ENCODE results near the gene CDRT4.

CDRT4 gene

DNA sequence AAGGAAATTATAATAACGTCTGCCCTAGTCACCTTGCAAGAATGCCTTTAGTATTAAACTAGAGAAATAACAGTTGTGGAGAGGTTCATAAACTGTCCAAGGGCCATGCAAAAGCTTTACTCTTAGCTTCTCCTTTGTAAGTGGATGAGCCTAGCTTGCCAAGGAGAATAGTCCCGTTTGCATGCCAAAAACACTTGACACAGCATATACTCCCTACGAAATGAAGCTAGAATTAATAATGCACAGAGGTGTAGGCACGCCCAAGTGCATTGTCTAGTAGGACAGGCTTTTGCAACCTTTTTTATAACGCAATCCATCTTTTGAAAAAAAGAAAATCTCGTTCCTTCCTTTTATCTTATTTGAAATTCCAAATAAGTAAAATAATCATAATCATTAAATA lies 12.8 kb upstream of the CDRT4 start:
- no peak for DNase-seq
- H3K27me3 ChIP-seq (ENCODE audit: insufficient read depth, low read length, poor library complexity), result no peaks in the 10 kb centered on the region
- no peaks in the 10 kb centered on the region for H3K79me2 ChIP-seq (ENCODE audit: insufficient read depth, low read length)
- no peak overlapping the region for H2AFZ ChIP-seq (ENCODE audit: low read depth, low read length)
- no peaks in the 10 kb centered on the region for H3K36me3 ChIP-seq (ENCODE audit: insufficient read depth, low read length)
- TF ChIP-seq EZH2 (IDR thresholded peaks at IDR 0.05; ENCODE audit: borderline replicate concordance, low read depth, low read length, severe bottlenecking), result no peak
- TF ChIP-seq, protein P1, sequence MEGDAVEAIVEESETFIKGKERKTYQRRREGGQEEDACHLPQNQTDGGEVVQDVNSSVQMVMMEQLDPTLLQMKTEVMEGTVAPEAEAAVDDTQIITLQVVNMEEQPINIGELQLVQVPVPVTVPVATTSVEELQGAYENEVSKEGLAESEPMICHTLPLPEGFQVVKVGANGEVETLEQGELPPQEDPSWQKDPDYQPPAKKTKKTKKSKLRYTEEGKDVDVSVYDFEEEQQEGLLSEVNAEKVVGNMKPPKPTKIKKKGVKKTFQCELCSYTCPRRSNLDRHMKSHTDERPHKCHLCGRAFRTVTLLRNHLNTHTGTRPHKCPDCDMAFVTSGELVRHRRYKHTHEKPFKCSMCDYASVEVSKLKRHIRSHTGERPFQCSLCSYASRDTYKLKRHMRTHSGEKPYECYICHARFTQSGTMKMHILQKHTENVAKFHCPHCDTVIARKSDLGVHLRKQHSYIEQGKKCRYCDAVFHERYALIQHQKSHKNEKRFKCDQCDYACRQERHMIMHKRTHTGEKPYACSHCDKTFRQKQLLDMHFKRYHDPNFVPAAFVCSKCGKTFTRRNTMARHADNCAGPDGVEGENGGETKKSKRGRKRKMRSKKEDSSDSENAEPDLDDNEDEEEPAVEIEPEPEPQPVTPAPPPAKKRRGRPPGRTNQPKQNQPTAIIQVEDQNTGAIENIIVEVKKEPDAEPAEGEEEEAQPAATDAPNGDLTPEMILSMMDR (IDR thresholded peaks at IDR 0.05; ENCODE audit: borderline replicate concordance, extremely low read depth, low read length, poor library complexity, severe bottlenecking), result no peak
- H3K4me2 ChIP-seq (ENCODE audit: insufficient read depth, low read length), result no peak overlapping the region
- peaks cover 9% of the 10 kb centered on the region for H3K4me1 ChIP-seq (ENCODE audit: insufficient read depth, low read length)
- no peak overlapping the region for H3K9ac ChIP-seq (ENCODE audit: low read depth, low read length)
- no peaks in the 10 kb centered on the region for H3K9me3 ChIP-seq (ENCODE audit: insufficient read depth, low read length, severe bottlenecking)
- no peak overlapping the region for H3K27ac ChIP-seq (ENCODE audit: low read length)
- H4K20me1 ChIP-seq (ENCODE audit: insufficient read depth, low read length), result no peaks in the 10 kb centered on the region
- H3K4me3 ChIP-seq (ENCODE audit: low read depth in 1 of 2, low read length in 2 of 2), result no peak overlapping the region
- no peak for ATAC-seq (ENCODE audit: insufficient read depth, low read depth)

GRCh38 chr17:15479703-15480102 lies 12.3 kb upstream of the CDRT4 start:
- no peak for ATAC-seq (ENCODE audit: insufficient read depth, low read depth)
- TF ChIP-seq, protein P1 (IDR thresholded peaks at IDR 0.05; ENCODE audit: borderline replicate concordance, extremely low read depth, low read length, poor library complexity, severe bottlenecking), result no peak
- TF ChIP-seq EZH2 (IDR thresholded peaks at IDR 0.05; ENCODE audit: borderline replicate concordance, low read depth, low read length, severe bottlenecking), result no peak
- no peak overlapping the region for H3K27ac ChIP-seq (ENCODE audit: low read length)

DNA sequence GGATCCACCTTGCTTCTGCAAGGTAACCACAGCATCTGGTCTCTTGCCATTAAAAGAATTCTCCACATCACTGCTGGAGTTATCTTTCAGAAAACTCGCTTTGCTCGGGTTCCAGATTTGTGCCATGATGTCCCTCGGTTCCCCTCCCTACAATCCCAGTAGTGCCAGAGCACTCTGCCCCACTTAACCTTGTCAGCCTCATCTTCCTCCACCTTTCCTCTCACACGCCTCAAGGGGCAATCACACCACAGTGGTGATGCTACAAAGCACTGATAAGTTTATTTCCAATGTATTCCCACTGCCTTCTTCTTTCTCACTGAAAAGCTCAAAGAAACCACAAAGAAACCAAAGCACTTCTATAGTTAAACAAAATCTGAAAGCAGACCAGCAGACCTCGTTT lies 11.4 kb upstream of the CDRT4 start:
- Histone ChIP-seq H3K27ac (ENCODE audit: low read length) (no peak overlapping the region), H3K4me1 (ENCODE audit: insufficient read depth, low read length) (peaks cover 9% of the 10 kb centered on the region), H3K9me3 (ENCODE audit: insufficient read depth, low read length, severe bottlenecking) (no peaks in the 10 kb centered on the region), H3K4me3 (ENCODE audit: low read depth in 1 of 2, low read length in 2 of 2) (no peak overlapping the region), H4K20me1 (ENCODE audit: insufficient read depth, low read length) (no peaks in the 10 kb centered on the region), H3K4me2 (ENCODE audit: insufficient read depth, low read length) (no peak overlapping the region), H2AFZ (ENCODE audit: low read depth, low read length) (no peak overlapping the region), H3K36me3 (ENCODE audit: insufficient read depth, low read length) (no peaks in the 10 kb centered on the region), H3K27me3 (ENCODE audit: insufficient read depth, low read length, poor library complexity) (no peaks in the 10 kb centered on the region), H3K9ac (ENCODE audit: low read depth, low read length) (no peak overlapping the region), H3K79me2 (ENCODE audit: insufficient read depth, low read length) (no peaks in the 10 kb centered on the region)
- TF ChIP-seq, protein P1 (IDR thresholded peaks at IDR 0.05; ENCODE audit: borderline replicate concordance, extremely low read depth, low read length, poor library complexity, severe bottlenecking), result no peak
- TF ChIP-seq EZH2 (IDR thresholded peaks at IDR 0.05; ENCODE audit: borderline replicate concordance, low read depth, low read length, severe bottlenecking), result no peak
- ATAC-seq (ENCODE audit: insufficient read depth, low read depth) (no peak), DNase-seq (no peak)

More at GRCh38 chr17:15479703-15480102, 12.3 kb upstream of the CDRT4 start:
- Histone ChIP-seq H3K9ac (ENCODE audit: low read depth, low read length) (no peak overlapping the region), H3K79me2 (ENCODE audit: insufficient read depth, low read length) (no peaks in the 10 kb centered on the region), H2AFZ (ENCODE audit: low read depth, low read length) (no peak overlapping the region), H3K4me3 (ENCODE audit: low read depth in 1 of 2, low read length in 2 of 2) (no peak overlapping the region), H3K27me3 (ENCODE audit: insufficient read depth, low read length, poor library complexity) (no peaks in the 10 kb centered on the region), H3K4me2 (ENCODE audit: insufficient read depth, low read length) (no peak overlapping the region), H4K20me1 (ENCODE audit: insufficient read depth, low read length) (no peaks in the 10 kb centered on the region), H3K9me3 (ENCODE audit: insufficient read depth, low read length, severe bottlenecking) (no peaks in the 10 kb centered on the region), H3K36me3 (ENCODE audit: insufficient read depth, low read length) (no peaks in the 10 kb centered on the region), H3K4me1 (ENCODE audit: insufficient read depth, low read length) (peaks cover 9% of the 10 kb centered on the region)
- DNase-seq, result no peak

Data from DND-41 (cell line).